GM18951 (cell line): Measurements from ENCODE around the gene LRPAP1.

Experiments used
- POLR2A ChIP-seq: IDR thresholded peaks from 4 replicates; pipeline ENCODE4 v1.6.1; 2011; ENCODE audit warnings: mild to moderate bottlenecking; ENCODE audit not compliant: insufficient read length, insufficient read depth; ENCODE audit errors: extremely low read depth
- in situ Hi-C: fragments of 300-500 bp; cut with MboI; formaldehyde crosslinking; loops from one replicate; pipeline ENCODE4 v1.12.0; 2022; ENCODE audit warnings: low sequenced_read_pairs, mixed read lengths, inconsistent platforms; ENCODE audit not compliant: unreplicated experiment

Gene LRPAP1

GRCh38 chr4:3486541-3487540 is 45.4 kb downstream of the LRPAP1 start:
- no peak for TF ChIP-seq POLR2A
- in situ Hi-C loops: no loop called here

GRCh38 chr4:3485886-3486540 is 46.2 kb downstream of the LRPAP1 start:
- in situ Hi-C loops: no loop called here
- TF ChIP-seq POLR2A: no peak

- TF ChIP-seq POLR2A: no peak
- in situ Hi-C loops: no loop called here
Observed at GRCh38 chr4:3485011-3485791, 47.0 kb downstream of the LRPAP1 start.

- in situ Hi-C loops: no loop called here
Observed at GRCh38 chr4:3484057-3484973, 47.9 kb downstream of the LRPAP1 start.

GRCh38 chr4:3483471-3483921 is 48.7 kb downstream of the LRPAP1 start:
- in situ Hi-C loops: no loop called here
- TF ChIP-seq POLR2A: no peak

More at GRCh38 chr4:3484057-3484973, 47.9 kb downstream of the LRPAP1 start:
- TF ChIP-seq POLR2A: no peak

GRCh38 chr4:3482707-3483106 is 49.5 kb downstream of the LRPAP1 start:
- TF ChIP-seq POLR2A: no peak
- in situ Hi-C loops: no loop called here

GRCh38 chr4:3481783-3482393 is 50.3 kb downstream of the LRPAP1 start:
- TF ChIP-seq POLR2A: no peak
- in situ Hi-C loops: no loop called here

GRCh38 chr4:3481113-3481531 is 51.1 kb downstream of the LRPAP1 start:
- no peak for TF ChIP-seq POLR2A
- in situ Hi-C loops: no loop called here

GRCh38 chr4:3480528-3481112 is 51.6 kb downstream of the LRPAP1 start:
- in situ Hi-C loops: no loop called here
- TF ChIP-seq POLR2A: no peak

- TF ChIP-seq POLR2A: no peak
- in situ Hi-C loops: no loop called here
Observed at GRCh38 chr4:3479358-3480101, 52.7 kb downstream of the LRPAP1 start.
